SH-SY5Y (cell line): Measurements from ENCODE around the gene SETBP1.

Source experiments
- GATA2 ChIP-seq: IDR thresholded peaks from 2 replicates; pipeline ENCODE4 v1.6.1; 2011; ENCODE audit warnings: mild to moderate bottlenecking, low read depth, low read length
- GATA3 ChIP-seq: IDR thresholded peaks from 2 replicates; pipeline ENCODE4 v1.6.1; 2011; ENCODE audit warnings: low read depth, mild to moderate bottlenecking, low read length, moderate library complexity

DNA sequence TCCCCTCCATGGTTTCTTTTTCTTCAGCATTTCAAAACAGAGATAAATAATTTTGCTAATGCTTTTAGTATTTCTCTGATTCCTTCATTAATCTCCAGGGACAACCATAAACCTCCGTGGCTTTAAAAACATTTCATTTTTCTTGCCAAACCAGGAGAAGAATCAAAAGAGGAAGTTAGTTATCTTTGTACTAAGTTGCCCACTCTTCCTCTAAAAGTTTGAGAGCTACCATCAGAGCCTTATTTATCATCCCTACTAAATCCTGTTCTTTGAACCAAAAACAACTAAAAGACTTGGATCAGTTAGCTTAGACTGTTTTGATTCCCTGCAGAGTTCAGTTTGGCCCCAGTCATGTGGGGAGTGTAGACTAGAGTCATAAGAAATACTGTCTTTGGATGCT, 208.4 kb downstream of the SETBP1 start:
- no peak for TF ChIP-seq GATA2
- no peak for TF ChIP-seq GATA3
